ENCODE data around the gene MRPL27.

DNA sequence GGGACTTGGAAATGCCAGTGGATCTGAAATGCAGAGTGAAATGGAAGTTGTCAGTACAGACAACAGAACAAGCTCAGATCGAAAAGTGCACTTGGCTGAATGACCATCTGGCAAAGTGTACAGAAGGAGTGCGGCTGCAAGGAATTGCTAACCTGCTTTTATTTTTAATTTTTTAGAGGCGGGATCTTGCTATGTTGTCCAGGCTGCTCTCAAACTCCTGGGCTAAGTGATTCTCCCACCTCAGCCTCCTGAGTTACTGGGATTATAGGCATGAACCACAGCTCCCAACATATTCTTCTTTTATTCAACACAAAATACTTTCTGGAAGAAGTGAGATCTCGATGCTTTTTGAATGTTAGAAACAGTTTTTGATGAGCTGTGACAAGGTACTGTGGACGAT is 20.7 kb upstream of the MRPL27 start:
- TF ChIP-seq CTCF (IDR thresholded peaks at IDR 0.05 in 8 of 11, conservative IDR thresholded peaks at IDR 0.05 in 3 of 11) (no peak), POLR2A (IDR thresholded peaks at IDR 0.05) (no peak)

Data from spleen (tissue), 7 donors.